ENCODE measurements around the gene KRT6B. TPM values are rescaled to one million over a fixed set of nuclear protein-coding genes. Genes with fewer than 3 reads are reported as not detected.

Gene KRT6B
- total and polyA plus RNA-seq, 2 of the 8 experiments (the other 6 are each of a cell fraction or from before 2014, with no cell fraction given): not detected

- TF ChIP-seq RFX5 (IDR thresholded peaks at IDR 0.05; ENCODE audit: borderline replicate concordance, low read depth, low read length) (no peak), SIRT6 (IDR thresholded peaks at IDR 0.05; ENCODE audit: low read length) (no peak), TCF12 (IDR thresholded peaks at IDR 0.05; ENCODE audit: low read depth, low read length) (no peak), KDM1A (IDR thresholded peaks at IDR 0.05; ENCODE audit: borderline replicate concordance, low read length) (no peak), EP300 (IDR thresholded peaks at IDR 0.05; ENCODE audit: borderline replicate concordance in 1 of 2, low read depth in 2 of 2, low read length in 2 of 2) (no peak), ATF2 (IDR thresholded peaks at IDR 0.05; ENCODE audit: low read length) (no peak), CBX5 (IDR thresholded peaks at IDR 0.05; ENCODE audit: low read depth, low read length) (no peak)
These were observed 14.4 kb downstream of the KRT6B start (continued) for GRCh38 chr12:52437508-52437907.
